Kidney (tissue), 14 donors: ENCODE measurements around the gene ROBO3. TPM values are rescaled to one million over a fixed set of nuclear protein-coding genes. Genes with fewer than 3 reads are reported as not detected.
A peak's percentile ranks its signal among the peaks of the same experiment; 100 is the strongest.

Experiments used
- DNase-seq, 5 donors: peaks; one replicate each; pipeline ENCODE4 v3.0.0-alpha.2; 2013 to 2020
- FAIRE-seq: peaks from 2 replicates; lab custom pipeline; 2012; peaks lifted over from hg19 to GRCh38; lab: Jason Lieb, UNC
- H3K27ac ChIP-seq, 2 donors: one replicate each; pipeline ENCODE4 v1.7.0; 2013; ENCODE audit warnings: low read depth in 2 of 2, low read length in 2 of 2, inconsistent platforms in 1 of 2
- H3K27me3 ChIP-seq: one replicate; pipeline ENCODE4 v1.7.1; 2013; ENCODE audit warnings: low read length, inconsistent platforms; ENCODE audit not compliant: control insufficient read depth, insufficient read depth
- H3K36me3 ChIP-seq, 3 donors: one replicate each; pipeline versions ENCODE4 v1.7.0 to v1.7.1; 2013; ENCODE audit warnings: low read length in 3 of 3, control low read depth in 1 of 3, inconsistent platforms in 1 of 3; ENCODE audit not compliant: insufficient read depth in 3 of 3, control insufficient read depth in 2 of 3
- H3K4me1 ChIP-seq, 3 donors: one replicate each; pipeline versions ENCODE4 v1.7.0 to v1.7.1; 2013; ENCODE audit warnings: low read length in 3 of 3, inconsistent platforms in 1 of 3, low read depth in 1 of 3; ENCODE audit not compliant: control insufficient read depth in 2 of 3, insufficient read depth in 2 of 3
- H3K4me3 ChIP-seq, 3 donors: one replicate each; pipeline versions ENCODE4 v1.7.0 to v1.8.1; 2013; ENCODE audit warnings: low read length in 3 of 3, control low read depth in 1 of 3, inconsistent platforms in 1 of 3
- H3K9ac ChIP-seq, 3 donors: one replicate each; pipeline versions ENCODE4 v1.7.0 to v1.7.1; 2013; ENCODE audit warnings: low read length in 3 of 3, control low read depth in 1 of 3, inconsistent platforms in 1 of 3
- H3K9me3 ChIP-seq, 3 donors: one replicate each; pipeline versions ENCODE4 v1.7.0 to v1.7.1; 2013; ENCODE audit warnings: low read length in 3 of 3, control low read depth in 1 of 3, inconsistent platforms in 1 of 3; ENCODE audit not compliant: control insufficient read depth in 2 of 3, insufficient read depth in 1 of 3
- CTCF ChIP-seq: IDR thresholded peaks from 3 replicates; pipeline ENCODE4 v1.5.1; 2012; ENCODE audit warnings: mild to moderate bottlenecking, moderate library complexity, borderline replicate concordance; ENCODE audit not compliant: insufficient read depth; ENCODE audit errors: extremely low read depth
- intact Hi-C: fragments of 100-400 bp; cut with DNase I; formaldehyde crosslinking; loops from one replicate; pipeline ENCODE4 v1.11.1; 2022
- polyA plus RNA-seq: library from polyadenylated mRNA; stranded (reverse); fragments of 350-450 nt; fragmentation: Illumina TruSeq; extraction: RNeasy Lipid Tissue Mini Kit (QIAGEN cat#74804); gene quantifications from one replicate; pipeline ENCODE4 v1.2.3, GENCODE V29; 2014; ENCODE audit warnings: low read depth, low replicate concordance; ENCODE audit not compliant: insufficient read depth
- total RNA-seq: library from RNA; stranded (reverse); fragmentation: NEBNext Ultra II Directional; extraction: Animal tissue kit (Norgen Biotek cat#: 25700); gene quantifications from one replicate; pipeline ENCODE4 v1.2.1, GENCODE V29; 2021
- donor health status: control.
- donor health status: control.
- donor health status: control.
- donor health status: control.
- donor health status: control.
- donor health status: DM: yes; HTN: yes; CAD: no.
- donor health status: Normal renal cell carcinoma (clear cell type).

Gene ROBO3
- total and polyA plus RNA-seq, 2 donors from 2014 or later, result 8.7 to 12.3 TPM

- peak; percentile 36 for TF ChIP-seq CTCF
- Histone ChIP-seq H3K27ac (no peak overlapping the region), H3K4me1 (peaks cover 0 to 12% (median 11%) of the 10 kb centered on the region in 3 donors), H3K27me3 (peaks cover 80% of the 10 kb centered on the region), H3K9me3 (no peaks in the 10 kb centered on the region), H3K36me3 (no peaks in the 10 kb centered on the region), H3K9ac (no peak overlapping the region), H3K4me3 (no peak overlapping the region)
- DNase-seq, result peak; percentile 44 to 75 (median 59)
- no peak for FAIRE-seq
- intact Hi-C loops, result no loop called here
Measured at GRCh38 chr11:124865902-124866851, 945 bp downstream of the ROBO3 start.

GRCh38 chr11:124867700-124868099 lies 2.5 kb downstream of the ROBO3 start:
- Histone ChIP-seq H3K9me3 (no peaks in the 10 kb centered on the region), H3K27me3 (peaks cover 80% of the 10 kb centered on the region), H3K9ac (no peak overlapping the region), H3K27ac (no peak overlapping the region), H3K4me3 (no peak overlapping the region), H3K36me3 (no peaks in the 10 kb centered on the region), H3K4me1 (peaks cover 0 to 12% (median 11%) of the 10 kb centered on the region in 3 donors)
- DNase-seq (peak; percentile 35 to 73 (median 58)), FAIRE-seq (no peak)
- peak; percentile 52 for TF ChIP-seq CTCF
- intact Hi-C loops, result no loop called here

GRCh38 chr11:124868331-124869274 lies 3.4 kb downstream of the ROBO3 start:
- TF ChIP-seq CTCF, result no peak
- intact Hi-C loops, result no loop called here
- FAIRE-seq, result no peak
- Histone ChIP-seq H3K27me3 (peaks cover 75% of the 10 kb centered on the region), H3K4me1 (peaks cover 0 to 11% (median 8%) of the 10 kb centered on the region in 3 donors), H3K9me3 (no peaks in the 10 kb centered on the region), H3K36me3 (no peaks in the 10 kb centered on the region), H3K9ac (no peak overlapping the region), H3K4me3 (no peak overlapping the region), H3K27ac (no peak overlapping the region)
- DNase-seq, result peak in 2 of 5 donors; percentile 58 to 78
